Fibroblast of peridontal ligament (primary cell): ENCODE results near the gene TCERG1L.
"Not testable (repeated sequence)": the region's sequence is repeated elsewhere in the genome, so short reads cannot be mapped to it uniquely, and the experiment has no call there.

Experiments
- DNase-seq: peaks from one replicate; pipeline ENCODE4 v3.0.0-alpha.2; 2010; ENCODE audit errors: extremely low read depth

Gene TCERG1L

GRCh38 chr10:131109291-131109690 is 202.2 kb downstream of the TCERG1L start:
- no peak for DNase-seq

GRCh38 chr10:131107970-131108369 is 203.6 kb downstream of the TCERG1L start:
- no peak for DNase-seq

GRCh38 chr10:131102676-131103075 is 208.8 kb downstream of the TCERG1L start:
- no peak for DNase-seq

DNA sequence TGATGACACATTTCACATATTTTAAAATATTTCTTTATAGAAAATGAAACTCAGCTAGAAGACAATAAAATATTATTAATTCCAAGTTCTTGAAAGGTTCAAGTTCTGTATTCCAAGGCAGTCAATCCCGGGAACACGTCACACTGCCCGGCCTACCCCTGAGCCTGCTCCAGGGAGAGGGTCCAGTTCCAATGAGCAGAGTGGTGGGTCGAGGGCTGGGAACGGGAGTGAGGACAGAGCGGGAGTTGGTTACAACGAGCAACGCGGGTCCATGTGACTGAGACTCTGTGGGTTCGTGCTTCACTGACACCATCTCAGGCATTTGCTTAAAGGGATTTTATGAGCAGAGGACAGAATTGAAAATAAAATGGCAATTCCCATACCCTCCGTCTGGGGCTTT is 209.4 kb downstream of the TCERG1L start:
- no peak for DNase-seq

DNA sequence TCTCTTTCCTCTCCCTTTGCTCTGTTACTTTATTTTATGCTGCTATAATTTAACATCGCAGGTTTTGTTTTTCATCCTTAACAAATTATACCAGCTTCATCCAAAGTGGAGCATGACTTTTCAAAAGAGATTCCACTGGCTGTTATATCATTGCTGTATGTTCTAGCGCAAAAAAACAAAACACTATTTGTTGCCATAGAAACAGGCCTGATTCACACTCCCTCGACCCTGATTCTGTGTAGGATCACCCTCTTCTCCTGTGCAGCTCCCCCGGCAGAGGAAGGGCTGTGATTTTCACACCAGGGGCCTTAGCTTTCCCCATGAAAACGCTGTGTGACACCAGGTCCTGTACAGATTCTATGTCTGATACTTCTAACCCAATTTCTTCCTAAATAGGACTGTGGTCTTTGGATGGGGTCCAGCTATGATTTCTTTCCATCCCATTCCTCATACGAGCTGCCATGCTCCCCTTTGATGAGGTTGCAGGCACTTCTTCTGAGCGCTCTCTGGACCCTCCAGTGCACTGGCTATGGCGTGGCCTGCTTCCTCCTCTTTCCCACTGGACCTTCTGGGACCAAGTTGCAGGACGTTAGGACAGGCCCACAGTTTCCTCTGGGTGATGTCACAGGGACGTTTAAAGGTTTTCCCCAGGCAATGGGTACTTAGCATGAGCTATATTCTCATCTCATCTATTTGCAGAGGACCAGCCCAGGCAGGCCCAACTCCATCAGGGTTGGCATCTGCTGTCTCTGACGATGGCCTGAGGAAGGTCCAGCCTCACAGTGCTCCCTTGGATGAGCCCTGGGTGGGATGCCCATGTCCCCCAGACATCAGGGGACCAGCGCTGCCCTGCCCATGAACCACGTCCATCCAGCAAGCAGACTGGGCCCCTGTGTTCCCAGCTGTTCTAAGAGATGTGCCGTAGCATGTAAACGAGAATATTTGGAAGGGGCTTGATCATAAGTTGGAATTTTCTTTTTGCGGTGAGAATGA is 210.8 kb downstream of the TCERG1L start:
- not testable (repeated sequence) for DNase-seq

DNA sequence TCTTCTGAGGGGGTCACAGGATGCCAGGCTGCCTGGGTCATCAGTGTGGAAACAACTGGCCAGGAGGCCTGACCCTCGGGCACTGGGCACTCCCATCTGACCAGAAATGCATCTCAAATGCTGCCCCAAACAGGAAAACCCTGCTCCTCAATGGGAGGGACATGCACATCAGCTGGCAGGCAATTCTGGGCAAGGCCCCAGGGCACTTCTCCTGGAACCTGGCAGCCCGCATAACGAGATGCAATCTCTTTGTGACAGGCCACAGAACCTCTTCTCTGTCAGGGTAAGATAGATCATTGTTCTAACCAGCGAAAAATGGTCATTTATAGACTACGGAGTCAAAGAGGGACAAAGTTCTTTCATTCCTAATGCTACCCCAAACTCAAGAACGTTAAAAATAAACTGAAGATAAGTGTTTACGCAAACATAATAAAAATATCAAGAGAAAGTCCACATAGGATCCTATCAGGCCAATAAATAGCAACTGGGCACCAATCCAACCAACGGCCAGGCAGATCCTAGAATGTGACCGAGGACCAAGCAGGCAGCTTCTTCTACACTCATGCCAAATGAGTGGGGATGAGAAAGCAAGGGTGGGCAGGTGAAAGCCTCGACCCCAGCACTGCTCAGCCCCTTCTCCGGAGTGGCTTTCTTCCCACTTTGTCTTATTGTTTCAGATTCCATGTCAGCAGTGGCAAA is 212.3 kb downstream of the TCERG1L start:
- no peak for DNase-seq

DNA sequence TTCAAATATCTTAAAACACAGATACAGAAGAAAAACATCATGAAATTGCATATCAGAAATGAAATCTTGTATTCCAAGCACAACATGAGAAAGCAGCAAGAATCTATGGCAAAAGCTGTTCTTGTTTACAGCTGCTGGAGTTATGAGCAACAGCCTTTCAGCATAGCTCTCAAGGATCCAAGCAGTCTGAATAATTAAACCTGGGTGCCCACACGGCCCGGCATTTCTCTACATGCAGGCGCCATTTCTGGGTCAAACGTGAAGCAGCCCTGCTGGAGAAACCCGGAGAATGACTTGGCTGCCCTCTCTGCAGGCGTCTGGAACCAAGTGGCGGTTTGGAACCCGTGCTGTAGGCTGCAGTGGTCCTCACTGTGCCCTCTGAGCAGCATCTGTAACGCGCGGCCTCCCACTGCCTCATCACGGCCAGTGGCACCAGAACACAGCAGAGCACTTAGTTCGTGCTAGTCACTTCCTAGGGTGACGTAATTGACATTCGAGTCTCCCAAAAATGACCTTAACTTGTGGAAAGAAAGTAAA is 213.0 kb downstream of the TCERG1L start:
- no peak for DNase-seq

GRCh38 chr10:131096031-131096430 is 215.5 kb downstream of the TCERG1L start:
- no peak for DNase-seq

DNA sequence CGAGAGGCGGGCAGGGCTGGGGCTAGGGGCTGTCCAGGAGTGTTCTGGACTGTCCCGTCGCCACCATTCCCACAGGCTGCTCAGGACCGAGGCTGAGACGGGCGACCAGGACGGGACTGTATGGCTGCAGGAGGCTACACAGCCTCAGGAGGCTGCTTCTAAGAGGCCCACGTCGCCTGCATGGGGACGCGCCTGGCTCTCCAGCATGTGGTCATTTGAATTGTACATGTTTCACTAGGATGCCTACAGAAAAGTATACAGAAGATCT is 216.3 kb downstream of the TCERG1L start:
- no peak for DNase-seq

- no peak for DNase-seq
Observed at GRCh38 chr10:131094527-131095312, 216.8 kb downstream of the TCERG1L start.

DNA sequence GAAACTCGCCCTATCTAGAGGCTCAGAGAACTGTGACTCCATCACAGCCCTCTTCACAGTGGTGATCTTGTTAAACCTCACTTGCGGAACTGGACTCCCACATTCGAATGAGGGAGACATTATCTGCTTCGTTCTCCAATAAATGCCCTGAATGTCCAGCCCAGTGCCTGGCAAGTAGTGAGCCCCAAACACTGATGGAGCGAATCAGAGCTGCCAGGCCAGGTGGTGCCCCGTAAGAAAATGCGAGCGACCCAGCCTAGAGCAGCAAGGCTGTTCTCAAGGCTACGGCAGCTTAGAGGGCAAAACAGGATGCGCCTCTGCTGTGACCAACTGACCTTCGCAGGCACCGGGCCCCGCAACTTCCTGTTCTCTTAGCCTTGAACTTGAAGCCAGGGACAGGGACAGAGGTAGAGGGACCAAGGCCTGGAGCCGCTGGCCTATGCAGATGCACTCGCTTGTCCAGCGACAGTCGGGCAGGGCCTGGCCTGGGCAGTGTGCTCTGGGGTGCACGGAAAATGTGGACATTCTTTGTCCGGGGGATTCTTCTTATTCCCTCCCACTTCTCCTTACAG is 217.6 kb downstream of the TCERG1L start:
- DNase-seq = no peak

GRCh38 chr10:131093346-131093745 is 218.2 kb downstream of the TCERG1L start:
- DNase-seq = no peak

DNA sequence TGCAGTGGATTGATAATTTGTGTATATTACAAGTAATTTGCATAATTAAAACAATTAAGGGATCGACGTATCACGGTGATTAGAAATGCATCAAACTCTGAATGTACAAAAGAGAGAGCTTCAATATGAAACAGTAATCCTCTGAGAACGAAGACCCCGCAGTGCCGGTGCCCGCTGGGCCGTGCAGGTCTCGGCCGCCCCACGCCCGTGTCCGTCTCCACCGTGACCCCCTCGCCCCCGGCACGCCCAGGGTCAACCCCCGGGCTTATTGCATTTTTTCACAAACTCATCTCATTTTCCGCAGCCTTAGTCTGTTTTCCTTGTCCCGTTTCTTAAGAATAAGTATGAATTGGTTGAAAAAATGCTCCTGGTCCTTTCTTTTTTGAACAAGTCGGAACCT is 218.6 kb downstream of the TCERG1L start:
- no peak for DNase-seq

DNA sequence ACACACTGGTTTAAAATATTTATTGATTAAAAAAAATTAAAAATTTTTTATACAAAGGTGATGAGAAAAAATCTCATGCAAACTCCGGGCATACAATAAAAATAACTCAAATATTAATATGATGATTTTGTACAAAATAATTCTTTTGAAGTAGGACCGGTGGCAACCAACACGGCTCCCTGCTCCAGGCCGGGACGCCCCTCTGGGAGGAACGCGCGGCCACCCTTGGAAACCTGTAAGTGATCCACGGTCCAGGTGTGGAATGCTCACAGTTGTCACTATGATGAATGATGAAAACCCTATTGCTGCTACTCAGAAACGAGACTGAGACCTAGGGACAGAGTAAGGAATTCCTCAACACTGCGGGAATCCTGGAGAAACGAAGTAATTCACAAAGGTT is 219.1 kb downstream of the TCERG1L start:
- DNase-seq = no peak

- DNase-seq = no peak
Observed at GRCh38 chr10:131091682-131092081, 219.8 kb downstream of the TCERG1L start.

DNA sequence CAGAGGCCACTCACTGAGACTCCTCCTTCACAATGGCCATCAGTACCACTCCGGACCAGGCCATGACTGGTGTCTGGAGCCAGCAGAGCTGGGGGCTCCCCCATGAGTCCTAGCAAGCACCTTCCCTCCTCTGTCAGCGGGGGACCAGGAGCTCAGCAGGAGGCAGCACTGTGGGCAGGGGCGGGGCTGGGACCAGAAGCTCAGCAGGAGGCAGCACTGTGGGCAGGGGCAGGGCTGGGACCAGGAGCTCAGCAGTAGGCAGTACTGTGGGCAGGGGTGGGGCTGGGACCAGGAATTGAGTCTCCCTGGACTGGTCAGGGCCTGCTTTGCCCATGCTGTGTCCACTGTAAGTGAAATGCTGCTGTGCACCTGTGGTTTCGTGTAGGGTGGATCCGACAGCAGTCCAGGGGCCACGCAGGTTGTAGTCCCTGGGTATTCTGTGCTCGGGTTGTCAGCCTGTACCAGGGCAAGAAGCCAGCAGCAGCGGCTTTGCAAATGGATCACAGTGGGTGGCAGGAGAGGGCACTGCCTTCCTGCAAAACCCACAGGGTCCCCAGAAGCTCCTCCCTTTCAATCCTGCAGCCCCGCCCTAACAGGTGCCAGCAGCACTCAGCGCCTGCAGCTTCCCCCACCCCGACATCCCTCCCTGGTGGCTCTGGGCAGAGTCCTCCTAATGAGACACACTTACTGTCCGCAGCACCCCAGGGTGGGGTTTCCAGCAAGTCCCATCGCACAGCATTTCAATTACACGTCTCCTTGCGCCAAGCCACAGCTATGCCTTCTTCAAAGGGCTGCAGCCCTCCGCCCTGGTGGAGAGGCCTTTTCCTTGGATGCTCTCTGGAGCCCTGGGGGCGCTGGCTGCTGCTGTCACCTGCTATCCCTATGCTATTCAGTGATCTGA is 220.5 kb downstream of the TCERG1L start:
- no peak for DNase-seq

GRCh38 chr10:131089861-131090260 is 221.7 kb downstream of the TCERG1L start:
- DNase-seq = no peak

DNA sequence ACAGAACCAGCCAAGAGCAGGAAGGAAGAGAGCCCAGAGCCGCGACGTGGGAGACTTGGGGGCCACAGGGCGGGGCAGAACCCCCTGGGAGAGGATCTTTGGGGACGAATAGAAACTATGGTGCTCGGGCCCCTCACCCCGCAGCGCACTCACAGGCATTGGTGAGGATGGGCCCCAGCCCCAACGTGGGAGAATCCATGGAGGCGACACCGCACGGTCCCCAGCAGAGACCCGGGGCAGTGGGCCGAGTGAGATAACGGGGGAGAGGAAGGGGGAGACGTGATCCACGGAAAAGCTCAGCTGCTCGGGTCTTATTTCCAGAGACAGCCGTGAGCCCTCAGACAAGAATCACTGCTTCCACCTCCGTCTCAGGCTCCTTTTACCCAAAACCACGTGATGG is 222.4 kb downstream of the TCERG1L start:
- no peak for DNase-seq

- DNase-seq = no peak
Observed at GRCh38 chr10:131088619-131089018, 222.9 kb downstream of the TCERG1L start.

DNA sequence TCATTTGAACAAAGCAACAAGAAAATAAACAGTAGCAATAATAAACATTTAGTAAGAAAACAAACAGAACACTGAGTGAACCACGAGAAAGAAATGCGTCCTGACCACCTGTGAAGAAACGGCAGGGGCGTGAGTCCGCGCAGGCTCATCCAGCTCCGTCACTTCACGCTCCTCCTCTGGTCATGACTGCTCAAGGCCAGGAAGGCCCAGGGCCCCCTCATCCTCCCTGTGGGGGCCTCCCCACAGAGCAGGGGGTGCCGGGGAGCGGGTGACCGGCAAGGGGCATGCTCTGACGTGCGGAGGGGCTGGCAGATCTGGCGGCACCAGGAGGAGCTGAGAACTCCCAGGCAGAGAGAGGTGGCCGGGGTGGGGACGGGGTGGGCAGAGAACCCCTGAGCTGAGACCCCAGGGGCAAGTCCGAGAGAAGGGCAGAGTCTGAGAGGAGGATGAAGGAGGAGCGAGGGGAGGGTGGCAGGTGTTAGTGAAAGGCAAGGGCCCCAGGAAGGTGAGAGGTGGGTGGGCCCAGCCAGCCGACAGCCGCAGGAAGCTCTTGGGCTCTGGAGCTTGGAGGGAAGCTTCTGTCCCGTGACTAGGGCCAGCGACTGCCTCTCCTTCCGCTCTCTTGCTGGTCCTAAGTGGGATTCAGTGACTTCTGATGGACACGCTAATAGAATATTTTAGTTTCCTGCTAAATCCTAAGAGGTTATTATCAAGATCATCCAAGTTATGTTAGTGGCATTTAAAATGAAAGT is 223.9 kb downstream of the TCERG1L start:
- DNase-seq = no peak
